ENCODE measurements around the gene WTAP. TPM values are rescaled to one million over a fixed set of nuclear protein-coding genes. Genes with fewer than 3 reads are reported as not detected.
A peak's percentile ranks its signal among the peaks of the same experiment; 100 is the strongest.
"Not testable (repeated sequence)": the region's sequence is repeated elsewhere in the genome, so short reads cannot be mapped to it uniquely, and the experiment has no call there.

The WTAP gene
- total RNA-seq, 4 donors from 2014 or later = 74.8 to 202 (median 133) TPM

DNA sequence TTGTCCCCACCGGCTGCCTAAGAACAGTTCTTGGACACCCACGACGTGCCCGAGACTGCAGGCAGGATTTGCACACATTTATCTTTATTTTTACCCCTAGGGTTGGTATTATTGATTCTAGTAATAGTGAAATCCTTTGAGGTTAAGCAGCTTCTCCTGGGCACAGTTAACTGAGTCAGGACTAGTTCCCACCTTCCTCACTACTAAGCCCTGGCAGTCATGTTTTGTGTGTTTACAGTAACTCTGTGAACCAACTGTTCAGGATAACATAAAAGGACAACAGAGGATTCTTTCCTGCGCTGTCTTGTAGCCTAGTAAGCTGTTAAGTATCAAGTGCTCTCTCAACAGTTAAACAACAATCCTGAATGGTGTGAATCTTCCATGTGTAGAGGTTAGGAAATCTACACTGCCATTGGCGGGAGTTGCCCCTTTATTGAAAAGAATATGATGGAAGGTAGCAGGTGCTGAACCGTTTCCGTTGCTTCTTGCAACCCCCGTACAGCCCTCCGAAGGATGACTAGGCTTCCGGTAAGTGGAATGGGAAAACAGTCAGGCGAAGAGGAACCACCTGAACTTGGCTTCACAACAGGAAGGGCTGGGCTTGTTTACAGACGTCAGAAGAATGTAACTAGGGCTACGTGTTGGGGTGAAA lies 33.3 kb upstream of the WTAP start:
- TF ChIP-seq, protein P1, sequence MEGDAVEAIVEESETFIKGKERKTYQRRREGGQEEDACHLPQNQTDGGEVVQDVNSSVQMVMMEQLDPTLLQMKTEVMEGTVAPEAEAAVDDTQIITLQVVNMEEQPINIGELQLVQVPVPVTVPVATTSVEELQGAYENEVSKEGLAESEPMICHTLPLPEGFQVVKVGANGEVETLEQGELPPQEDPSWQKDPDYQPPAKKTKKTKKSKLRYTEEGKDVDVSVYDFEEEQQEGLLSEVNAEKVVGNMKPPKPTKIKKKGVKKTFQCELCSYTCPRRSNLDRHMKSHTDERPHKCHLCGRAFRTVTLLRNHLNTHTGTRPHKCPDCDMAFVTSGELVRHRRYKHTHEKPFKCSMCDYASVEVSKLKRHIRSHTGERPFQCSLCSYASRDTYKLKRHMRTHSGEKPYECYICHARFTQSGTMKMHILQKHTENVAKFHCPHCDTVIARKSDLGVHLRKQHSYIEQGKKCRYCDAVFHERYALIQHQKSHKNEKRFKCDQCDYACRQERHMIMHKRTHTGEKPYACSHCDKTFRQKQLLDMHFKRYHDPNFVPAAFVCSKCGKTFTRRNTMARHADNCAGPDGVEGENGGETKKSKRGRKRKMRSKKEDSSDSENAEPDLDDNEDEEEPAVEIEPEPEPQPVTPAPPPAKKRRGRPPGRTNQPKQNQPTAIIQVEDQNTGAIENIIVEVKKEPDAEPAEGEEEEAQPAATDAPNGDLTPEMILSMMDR (IDR thresholded peaks at IDR 0.05) = no peak
- DNase-seq (ENCODE audit: low spot score) (no peak), ATAC-seq (ENCODE audit: low FRiP score) (peak; percentile 46)

DNA sequence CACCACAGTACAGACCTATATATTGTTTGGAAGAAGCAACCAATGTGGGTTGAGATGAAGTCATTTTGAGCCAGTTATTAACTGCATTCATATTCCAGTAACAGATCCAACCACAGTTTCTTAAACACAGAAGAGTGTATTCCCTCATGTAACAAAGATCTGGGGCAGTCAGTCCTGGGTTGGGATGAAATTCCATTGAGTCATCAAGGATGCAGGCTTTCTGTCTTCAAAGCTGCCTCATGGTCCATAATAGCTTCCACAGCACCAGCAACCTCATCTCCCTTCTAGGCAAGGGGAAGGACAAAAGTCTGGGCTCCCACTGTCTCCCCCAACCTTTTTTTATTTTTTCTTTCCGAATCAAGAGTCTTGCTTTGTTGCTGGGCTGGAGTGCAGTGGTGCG lies 31.3 kb upstream of the WTAP start:
- no peak for ATAC-seq (ENCODE audit: low FRiP score)
- no peak for DNase-seq (ENCODE audit: low spot score)
- TF ChIP-seq, protein P1 (IDR thresholded peaks at IDR 0.05) = no peak

DNA sequence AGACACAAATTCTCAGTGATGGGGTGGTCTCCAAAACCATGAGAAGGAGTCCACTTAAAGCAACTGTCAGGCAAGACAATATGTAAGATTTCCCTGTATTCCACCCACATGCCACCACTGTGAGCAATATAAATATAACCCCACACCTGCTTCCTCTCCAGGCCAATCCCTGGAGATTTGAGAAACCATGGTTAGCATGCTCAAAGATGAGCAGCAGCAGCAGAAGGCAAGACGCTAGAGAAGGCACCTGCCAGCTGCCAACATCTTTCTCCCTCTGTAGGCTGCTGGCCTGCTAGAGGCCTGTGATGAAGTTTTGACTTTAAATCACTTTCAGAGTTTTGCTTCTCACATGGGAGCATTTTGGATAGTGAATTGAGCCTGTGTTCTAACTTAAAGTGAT lies 26.3 kb upstream of the WTAP start:
- TF ChIP-seq, protein P1 (IDR thresholded peaks at IDR 0.05) = no peak
- ATAC-seq (ENCODE audit: low FRiP score) = no peak
- no peak for DNase-seq (ENCODE audit: low spot score)

DNA sequence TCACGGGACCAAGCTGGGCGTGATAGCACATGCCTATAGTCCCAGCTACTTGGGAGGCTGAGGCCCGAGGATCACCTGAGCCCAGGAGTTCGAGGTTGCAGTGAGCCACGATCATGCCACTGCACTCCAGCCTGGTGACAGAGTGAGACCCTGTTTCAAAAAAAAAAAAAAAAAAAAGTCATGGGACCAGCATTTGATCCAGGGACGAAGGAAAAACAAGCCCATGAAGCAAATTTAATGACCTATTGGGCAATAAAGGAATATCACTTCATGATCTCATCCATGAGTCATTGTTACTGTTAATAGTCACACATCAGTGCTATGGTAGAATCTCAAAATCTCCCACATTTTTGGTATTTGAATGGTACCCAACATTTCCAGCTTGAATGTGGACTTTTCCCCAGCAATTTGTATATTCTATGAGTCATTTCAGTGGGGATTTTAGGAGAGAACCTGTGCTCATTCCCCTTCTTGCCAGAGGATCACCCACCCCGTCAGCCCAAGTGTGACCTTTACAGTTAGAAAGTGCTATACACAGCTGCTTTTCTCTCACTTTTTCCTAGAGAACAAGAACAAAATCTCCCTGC lies 25.8 kb upstream of the WTAP start:
- no peak for DNase-seq (ENCODE audit: low spot score)
- ATAC-seq (ENCODE audit: low FRiP score) = peak; percentile 90
- TF ChIP-seq, protein P1 (IDR thresholded peaks at IDR 0.05) = no peak

DNA sequence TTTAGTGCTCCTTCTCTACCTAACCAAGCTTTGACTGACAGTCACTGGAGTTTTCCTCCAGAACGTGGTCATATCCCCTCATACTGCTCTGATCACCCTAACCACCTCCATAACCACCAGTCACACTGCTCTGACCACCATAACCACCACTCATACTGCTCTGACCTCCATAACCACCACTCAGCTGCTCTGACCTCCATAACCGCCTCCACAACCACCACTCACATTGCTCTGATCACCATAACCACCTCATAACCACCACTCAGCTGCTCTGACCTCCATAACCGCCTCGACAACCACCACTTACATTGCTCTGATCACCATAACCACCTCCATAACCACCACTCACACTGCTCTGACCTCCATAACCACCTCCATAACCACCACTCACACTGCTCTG lies 16.7 kb upstream of the WTAP start:
- not testable (repeated sequence) for DNase-seq (ENCODE audit: low spot score)
- ATAC-seq (ENCODE audit: low FRiP score) = peak; percentile 51

DNA sequence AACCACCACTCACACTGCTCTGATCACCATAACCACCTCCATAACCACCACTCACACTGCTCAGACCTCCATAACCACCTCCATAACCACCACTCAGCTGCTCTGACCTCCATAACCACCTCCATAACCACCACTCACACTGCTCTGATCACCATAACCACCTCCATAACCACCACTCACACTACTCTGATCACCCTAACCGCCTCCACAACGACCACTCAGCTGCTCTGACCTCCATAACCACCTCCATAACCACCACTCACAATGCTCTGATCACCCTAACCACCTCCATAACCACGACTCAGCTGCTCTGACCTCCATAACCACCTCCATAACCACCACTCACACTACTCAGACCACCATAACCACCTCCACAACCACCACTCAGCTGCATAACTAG lies 14.9 kb upstream of the WTAP start:
- DNase-seq (ENCODE audit: low spot score); ATAC-seq (ENCODE audit: low FRiP score): not testable (repeated sequence)

DNA sequence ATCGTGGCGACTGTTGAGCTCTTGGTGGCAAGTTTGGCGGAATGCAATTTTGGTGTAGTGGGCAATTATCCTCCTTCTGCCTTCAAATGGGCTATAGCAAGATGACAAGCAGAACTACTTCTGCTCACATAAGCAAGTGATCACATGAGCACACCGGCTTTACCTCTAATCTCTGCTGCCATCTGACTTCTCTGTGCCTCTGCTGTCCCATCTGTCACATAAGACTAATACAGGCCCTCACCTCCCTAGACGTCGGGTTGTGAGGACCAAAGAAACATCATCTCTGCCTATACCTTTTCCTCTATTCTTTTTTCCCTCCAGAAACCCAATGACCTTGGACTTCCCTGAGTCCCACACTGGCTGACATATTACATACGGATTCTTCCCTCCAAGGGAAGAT lies 13.3 kb upstream of the WTAP start:
- no peak for ATAC-seq (ENCODE audit: low FRiP score)
- TF ChIP-seq, protein P1 (IDR thresholded peaks at IDR 0.05) = no peak
- no peak for DNase-seq (ENCODE audit: low spot score)

DNA sequence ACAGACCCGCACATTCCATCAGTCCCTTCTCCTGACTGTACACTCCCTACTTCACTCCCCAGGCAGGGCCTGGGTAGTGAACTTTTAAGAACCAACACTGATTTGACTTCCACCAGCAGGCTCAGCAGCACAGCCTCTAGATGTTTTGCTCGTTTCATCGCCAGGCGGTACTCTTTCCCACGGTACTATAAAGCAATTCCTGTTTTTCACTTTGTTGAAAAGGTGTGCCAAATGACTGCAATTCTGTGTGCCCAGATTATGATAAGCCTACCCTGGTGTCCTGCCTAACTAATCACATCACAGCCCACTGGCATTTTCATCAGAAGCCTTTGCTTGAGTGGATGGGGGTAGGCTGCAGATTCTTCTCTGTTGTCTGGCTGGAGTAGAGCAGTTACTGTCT lies 12.9 kb upstream of the WTAP start:
- TF ChIP-seq, protein P1 (IDR thresholded peaks at IDR 0.05) = no peak
- DNase-seq (ENCODE audit: low spot score) = no peak
- no peak for ATAC-seq (ENCODE audit: low FRiP score)
